ENCODE data around the gene ARRB2.

DNA sequence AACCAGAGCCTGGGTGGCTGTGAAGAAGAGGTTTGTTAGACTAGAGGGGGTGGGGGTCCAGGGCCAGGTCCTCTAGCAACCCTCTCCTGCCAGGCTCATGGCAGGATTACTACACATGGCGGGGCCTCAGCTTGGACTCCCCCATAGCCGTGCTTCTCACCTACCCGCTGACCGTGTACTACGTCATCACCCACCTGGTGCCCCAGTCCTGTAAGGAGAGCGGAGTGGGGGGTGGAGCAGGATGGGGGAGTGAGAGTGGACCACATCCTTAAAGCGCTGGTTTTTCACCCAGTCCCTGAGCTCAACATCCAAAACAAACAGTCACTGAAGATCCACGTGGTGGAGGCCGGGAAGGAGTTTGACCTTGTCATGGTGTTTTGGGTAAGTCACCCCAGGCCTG is 33.5 kb downstream of the ARRB2 start:
- no peak for TF ChIP-seq PPARA (CRISPR knock-in tag; IDR thresholded peaks at IDR 0.05; ENCODE audit: borderline replicate concordance)
- no peak for TF ChIP-seq ESRRG (CRISPR knock-in tag; IDR thresholded peaks at IDR 0.05)
- TF ChIP-seq, protein P1, sequence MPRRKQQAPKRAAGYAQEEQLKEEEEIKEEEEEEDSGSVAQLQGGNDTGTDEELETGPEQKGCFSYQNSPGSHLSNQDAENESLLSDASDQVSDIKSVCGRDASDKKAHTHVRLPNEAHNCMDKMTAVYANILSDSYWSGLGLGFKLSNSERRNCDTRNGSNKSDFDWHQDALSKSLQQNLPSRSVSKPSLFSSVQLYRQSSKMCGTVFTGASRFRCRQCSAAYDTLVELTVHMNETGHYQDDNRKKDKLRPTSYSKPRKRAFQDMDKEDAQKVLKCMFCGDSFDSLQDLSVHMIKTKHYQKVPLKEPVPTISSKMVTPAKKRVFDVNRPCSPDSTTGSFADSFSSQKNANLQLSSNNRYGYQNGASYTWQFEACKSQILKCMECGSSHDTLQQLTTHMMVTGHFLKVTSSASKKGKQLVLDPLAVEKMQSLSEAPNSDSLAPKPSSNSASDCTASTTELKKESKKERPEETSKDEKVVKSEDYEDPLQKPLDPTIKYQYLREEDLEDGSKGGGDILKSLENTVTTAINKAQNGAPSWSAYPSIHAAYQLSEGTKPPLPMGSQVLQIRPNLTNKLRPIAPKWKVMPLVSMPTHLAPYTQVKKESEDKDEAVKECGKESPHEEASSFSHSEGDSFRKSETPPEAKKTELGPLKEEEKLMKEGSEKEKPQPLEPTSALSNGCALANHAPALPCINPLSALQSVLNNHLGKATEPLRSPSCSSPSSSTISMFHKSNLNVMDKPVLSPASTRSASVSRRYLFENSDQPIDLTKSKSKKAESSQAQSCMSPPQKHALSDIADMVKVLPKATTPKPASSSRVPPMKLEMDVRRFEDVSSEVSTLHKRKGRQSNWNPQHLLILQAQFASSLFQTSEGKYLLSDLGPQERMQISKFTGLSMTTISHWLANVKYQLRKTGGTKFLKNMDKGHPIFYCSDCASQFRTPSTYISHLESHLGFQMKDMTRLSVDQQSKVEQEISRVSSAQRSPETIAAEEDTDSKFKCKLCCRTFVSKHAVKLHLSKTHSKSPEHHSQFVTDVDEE (CRISPR knock-in tag; IDR thresholded peaks at IDR 0.05), result no peak
- TF ChIP-seq, protein P2, sequence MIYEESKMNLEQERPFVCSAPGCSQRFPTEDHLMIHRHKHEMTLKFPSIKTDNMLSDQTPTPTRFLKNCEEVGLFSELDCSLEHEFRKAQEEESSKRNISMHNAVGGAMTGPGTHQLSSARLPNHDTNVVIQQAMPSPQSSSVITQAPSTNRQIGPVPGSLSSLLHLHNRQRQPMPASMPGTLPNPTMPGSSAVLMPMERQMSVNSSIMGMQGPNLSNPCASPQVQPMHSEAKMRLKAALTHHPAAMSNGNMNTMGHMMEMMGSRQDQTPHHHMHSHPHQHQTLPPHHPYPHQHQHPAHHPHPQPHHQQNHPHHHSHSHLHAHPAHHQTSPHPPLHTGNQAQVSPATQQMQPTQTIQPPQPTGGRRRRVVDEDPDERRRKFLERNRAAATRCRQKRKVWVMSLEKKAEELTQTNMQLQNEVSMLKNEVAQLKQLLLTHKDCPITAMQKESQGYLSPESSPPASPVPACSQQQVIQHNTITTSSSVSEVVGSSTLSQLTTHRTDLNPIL (CRISPR knock-in tag; IDR thresholded peaks at IDR 0.05; ENCODE audit: low read depth), result no peak
- TF ChIP-seq OSR1 (CRISPR knock-in tag; IDR thresholded peaks at IDR 0.05), result no peak
- TF ChIP-seq, protein P3, sequence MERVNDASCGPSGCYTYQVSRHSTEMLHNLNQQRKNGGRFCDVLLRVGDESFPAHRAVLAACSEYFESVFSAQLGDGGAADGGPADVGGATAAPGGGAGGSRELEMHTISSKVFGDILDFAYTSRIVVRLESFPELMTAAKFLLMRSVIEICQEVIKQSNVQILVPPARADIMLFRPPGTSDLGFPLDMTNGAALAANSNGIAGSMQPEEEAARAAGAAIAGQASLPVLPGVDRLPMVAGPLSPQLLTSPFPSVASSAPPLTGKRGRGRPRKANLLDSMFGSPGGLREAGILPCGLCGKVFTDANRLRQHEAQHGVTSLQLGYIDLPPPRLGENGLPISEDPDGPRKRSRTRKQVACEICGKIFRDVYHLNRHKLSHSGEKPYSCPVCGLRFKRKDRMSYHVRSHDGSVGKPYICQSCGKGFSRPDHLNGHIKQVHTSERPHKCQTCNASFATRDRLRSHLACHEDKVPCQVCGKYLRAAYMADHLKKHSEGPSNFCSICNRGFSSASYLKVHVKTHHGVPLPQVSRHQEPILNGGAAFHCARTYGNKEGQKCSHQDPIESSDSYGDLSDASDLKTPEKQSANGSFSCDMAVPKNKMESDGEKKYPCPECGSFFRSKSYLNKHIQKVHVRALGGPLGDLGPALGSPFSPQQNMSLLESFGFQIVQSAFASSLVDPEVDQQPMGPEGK (CRISPR knock-in tag; IDR thresholded peaks at IDR 0.05; ENCODE audit: borderline replicate concordance), result no peak
- no peak for TF ChIP-seq TOX (CRISPR knock-in tag; IDR thresholded peaks at IDR 0.05; ENCODE audit: borderline replicate concordance)
- TF ChIP-seq ISL1 (CRISPR knock-in tag; IDR thresholded peaks at IDR 0.05), result no peak
- TF ChIP-seq CSDC2 (CRISPR knock-in tag; IDR thresholded peaks at IDR 0.05), result no peak
- TF ChIP-seq ZC3H10 (CRISPR knock-in tag; IDR thresholded peaks at IDR 0.05), result no peak
- no peak for TF ChIP-seq GLIS3 (CRISPR knock-in tag; IDR thresholded peaks at IDR 0.05)
- no peak for TF ChIP-seq ARNTL (CRISPR knock-in tag; IDR thresholded peaks at IDR 0.05; ENCODE audit: borderline replicate concordance, low read depth)
- no peak for TF ChIP-seq ZNF8 (CRISPR knock-in tag; IDR thresholded peaks at IDR 0.05)
- no peak for TF ChIP-seq ZFP3 (CRISPR knock-in tag; IDR thresholded peaks at IDR 0.05)

Measured in SK-N-SH treated with all-trans-retinoic acid at 6 μM for 48 hours (cell line).